ENCODE data around the gene BCS1L.

- no peak for TF ChIP-seq EP300 (IDR thresholded peaks at IDR 0.05; ENCODE audit: borderline replicate concordance)
- TF ChIP-seq RAD21 (IDR thresholded peaks at IDR 0.05; ENCODE audit: low read depth), result no peak
- TF ChIP-seq EGR1 (IDR thresholded peaks at IDR 0.05), result no peak
- TF ChIP-seq CEBPB (IDR thresholded peaks at IDR 0.05), result no peak
- TF ChIP-seq CREB1 (IDR thresholded peaks at IDR 0.05; ENCODE audit: low read depth), result no peak
Observed at GRCh38 chr2:218648787-218649100, 10.7 kb upstream of the BCS1L start.
